ENCODE measurements around the gene RERG. TPM values are rescaled to one million over a fixed set of nuclear protein-coding genes. Genes with fewer than 3 reads are reported as not detected.
"Not testable (repeated sequence)": the region's sequence is repeated elsewhere in the genome, so short reads cannot be mapped to it uniquely, and the experiment has no call there.

RERG gene
- total and polyA plus RNA-seq, 2 donors (not counting 3 experiments of a cell fraction or from before 2014, with no cell fraction given), result not detected

DNA sequence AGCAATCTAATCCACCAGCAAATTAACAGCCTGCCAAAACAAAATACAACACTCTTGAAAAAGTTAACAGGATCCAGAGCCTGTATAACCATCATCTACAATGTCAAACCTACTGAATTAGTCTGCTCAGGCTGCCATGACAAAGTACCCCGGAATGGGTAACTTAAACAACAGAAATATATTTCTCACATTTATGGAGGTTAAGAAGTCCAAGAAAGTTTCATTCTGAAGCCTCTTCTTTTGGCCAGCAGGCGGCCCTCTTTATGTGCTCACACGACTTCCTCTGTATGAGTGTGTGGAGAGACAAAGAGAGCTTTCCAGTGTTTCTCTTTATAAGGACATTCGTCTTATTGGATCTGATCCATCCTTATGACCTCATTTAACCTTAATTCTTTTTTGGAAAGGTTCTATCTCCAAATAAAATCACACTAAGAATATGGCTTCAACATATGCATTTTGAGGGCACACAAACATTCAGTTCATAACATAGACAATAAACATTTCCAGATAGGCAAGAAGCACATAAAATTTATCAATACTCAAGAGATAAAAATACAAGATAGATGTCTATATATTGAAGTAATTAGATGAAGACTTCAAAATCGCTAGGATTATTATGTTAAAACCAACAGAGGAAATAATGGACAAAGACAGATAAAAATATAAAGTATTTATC lies 5.9 kb upstream of the RERG start:
- dilution Hi-C loops (cut with MboI; ENCODE audit: extremely low pct_ligation_motif_present, low sequenced_read_pairs), result no loop called here
- Histone ChIP-seq H3K79me2 (ENCODE audit: control insufficient read depth, insufficient read depth, low read length) (no peaks in the 10 kb centered on the region), H3K9ac (replicated peaks; ENCODE audit: extremely low read depth, insufficient read depth, low read length) (no peak overlapping the region), H3K9me3 (replicated peaks; ENCODE audit: control insufficient read depth, insufficient read depth, low read length) (no peaks in the 10 kb centered on the region), H3K27me3 (ENCODE audit: control insufficient read depth in 2 of 2, insufficient read depth in 2 of 2, low read length in 2 of 2) (peaks cover 7 to 23% of the 10 kb centered on the region in 2 experiments), H3K4me2 (ENCODE audit: insufficient read depth, low read length) (no peak overlapping the region), H3K4me3 (replicated peaks in 1 of 3; ENCODE audit: insufficient read depth in 1 of 3, low read depth in 1 of 3, low read length in 3 of 3) (no peak overlapping the region), H3K9me1 (replicated peaks; ENCODE audit: control insufficient read depth, extremely low read depth, insufficient read depth, low read length) (no peaks in the 10 kb centered on the region), H4K20me1 (replicated peaks; ENCODE audit: control insufficient read depth, extremely low read depth, insufficient read depth, low read length) (peaks cover 2% of the 10 kb centered on the region), H3K27ac (ENCODE audit: insufficient read depth, low read depth, low read length) (no peak overlapping the region), H3K36me3 (ENCODE audit: control insufficient read depth in 2 of 2, extremely low read depth in 1 of 2, insufficient read depth in 2 of 2, low read length in 2 of 2) (no peaks in the 10 kb centered on the region), H3K4me1 (ENCODE audit: control insufficient read depth, extremely low read depth, insufficient read depth, low read length) (no peaks in the 10 kb centered on the region), H2AFZ (ENCODE audit: low read depth, low read length) (no peak overlapping the region)
- ChIA-PET CTCF (interaction anchor here (0.5 to 3.2 kb wide), 28 partner anchors 8 to 629 kb away, joined by 3 to 30 read pairs (median 4); no protein-coding TSS in a partner anchor), POLR2A (no interaction called here)
- DNase-seq (ENCODE audit: low read depth, low spot score) (peak; percentile 55), FAIRE-seq (peak; percentile 71)
- no TSS peak for BruUV-seq (replicated peaks)
- TF ChIP-seq, protein P1, sequence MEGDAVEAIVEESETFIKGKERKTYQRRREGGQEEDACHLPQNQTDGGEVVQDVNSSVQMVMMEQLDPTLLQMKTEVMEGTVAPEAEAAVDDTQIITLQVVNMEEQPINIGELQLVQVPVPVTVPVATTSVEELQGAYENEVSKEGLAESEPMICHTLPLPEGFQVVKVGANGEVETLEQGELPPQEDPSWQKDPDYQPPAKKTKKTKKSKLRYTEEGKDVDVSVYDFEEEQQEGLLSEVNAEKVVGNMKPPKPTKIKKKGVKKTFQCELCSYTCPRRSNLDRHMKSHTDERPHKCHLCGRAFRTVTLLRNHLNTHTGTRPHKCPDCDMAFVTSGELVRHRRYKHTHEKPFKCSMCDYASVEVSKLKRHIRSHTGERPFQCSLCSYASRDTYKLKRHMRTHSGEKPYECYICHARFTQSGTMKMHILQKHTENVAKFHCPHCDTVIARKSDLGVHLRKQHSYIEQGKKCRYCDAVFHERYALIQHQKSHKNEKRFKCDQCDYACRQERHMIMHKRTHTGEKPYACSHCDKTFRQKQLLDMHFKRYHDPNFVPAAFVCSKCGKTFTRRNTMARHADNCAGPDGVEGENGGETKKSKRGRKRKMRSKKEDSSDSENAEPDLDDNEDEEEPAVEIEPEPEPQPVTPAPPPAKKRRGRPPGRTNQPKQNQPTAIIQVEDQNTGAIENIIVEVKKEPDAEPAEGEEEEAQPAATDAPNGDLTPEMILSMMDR (IDR thresholded peaks at IDR 0.05; ENCODE audit: extremely low read depth in 1 of 2, insufficient read depth in 1 of 2, low read depth in 1 of 2, low read length in 2 of 2), result peak; percentile 56 to 67
- TF ChIP-seq EZH2 (IDR thresholded peaks at IDR 0.05; ENCODE audit: borderline replicate concordance, low read depth, low read length, severe bottlenecking), result no peak
- intact Hi-C loops (cut with micrococcal nuclease), result loop anchor here (1.0 kb wide), 3 partner anchors 42 to 629 kb away; no protein-coding TSS in a partner anchor

DNA sequence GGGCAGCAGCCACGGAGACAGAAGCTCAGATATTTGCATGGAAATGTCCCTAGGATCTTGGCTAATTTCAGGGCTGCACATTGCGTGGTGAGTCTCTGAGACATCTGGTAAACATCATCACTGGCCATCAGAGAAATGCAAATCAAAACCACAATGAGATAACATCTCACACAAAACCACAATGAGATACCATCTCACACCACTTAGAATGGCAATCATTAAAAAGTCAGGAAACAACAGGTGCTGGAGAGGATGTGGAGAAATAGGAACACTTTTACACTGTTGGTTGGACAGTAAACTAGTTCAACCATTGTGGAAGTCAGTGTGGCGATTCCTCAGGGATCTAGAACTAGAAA lies 4.6 kb upstream of the RERG start:
- H3K9me3 ChIP-seq (replicated peaks; ENCODE audit: control insufficient read depth, insufficient read depth, low read length); POLR2A ChIA-PET; FAIRE-seq; H3K36me3 ChIP-seq (ENCODE audit: control insufficient read depth in 2 of 2, extremely low read depth in 1 of 2, insufficient read depth in 2 of 2, low read length in 2 of 2); BruUV-seq (replicated peaks); H3K4me2 ChIP-seq (ENCODE audit: insufficient read depth, low read length); dilution Hi-C loops (cut with MboI; ENCODE audit: extremely low pct_ligation_motif_present, low sequenced_read_pairs); intact Hi-C loops (cut with micrococcal nuclease); H3K4me3 ChIP-seq (replicated peaks in 1 of 3; ENCODE audit: insufficient read depth in 1 of 3, low read depth in 1 of 3, low read length in 3 of 3); H4K20me1 ChIP-seq (replicated peaks; ENCODE audit: control insufficient read depth, extremely low read depth, insufficient read depth, low read length); H3K9ac ChIP-seq (replicated peaks; ENCODE audit: extremely low read depth, insufficient read depth, low read length); H3K9me1 ChIP-seq (replicated peaks; ENCODE audit: control insufficient read depth, extremely low read depth, insufficient read depth, low read length); DNase-seq (ENCODE audit: low read depth, low spot score); H2AFZ ChIP-seq (ENCODE audit: low read depth, low read length); H3K27ac ChIP-seq (ENCODE audit: insufficient read depth, low read depth, low read length); H3K79me2 ChIP-seq (ENCODE audit: control insufficient read depth, insufficient read depth, low read length); H3K4me1 ChIP-seq (ENCODE audit: control insufficient read depth, extremely low read depth, insufficient read depth, low read length): not testable (repeated sequence)
- CTCF ChIA-PET, result interaction anchor here (0.9 kb wide), 1 partner anchor 297 kb away, joined by 4 read pairs; no protein-coding TSS in a partner anchor
- H3K27me3 ChIP-seq (ENCODE audit: control insufficient read depth in 2 of 2, insufficient read depth in 2 of 2, low read length in 2 of 2), result peaks cover 6 to 23% of the 10 kb centered on the region in 2 experiments
